Gastroesophageal sphincter (tissue), 4 donors: ENCODE results near the gene CCM2L. TPM values are rescaled to one million over a fixed set of nuclear protein-coding genes. Genes with fewer than 3 reads are reported as not detected.
A peak's percentile ranks its signal among the peaks of the same experiment; 100 is the strongest.

ENCODE experiments used
- ATAC-seq: fragments of 150-250 bp; one replicate; pipeline ENCODE4 v1.9.1; 2016; ENCODE audit warnings: mild to moderate bottlenecking, moderate library complexity
- H3K27ac ChIP-seq, 4 donors: fragments of 200-600 bp; sonication (generic) in 3 of 4; 1 replicate in 3 of 4; 2 replicates in 1 of 4; pipeline ENCODE4 v1.5.1; 2016 to 2019
- H3K27me3 ChIP-seq: fragments of 200-600 bp; sonication (generic); one replicate; pipeline ENCODE4 v1.5.1; 2019
- H3K36me3 ChIP-seq, 2 donors: fragments of 200-600 bp; sonication (generic); one replicate each; pipeline ENCODE4 v1.5.1; 2019; ENCODE audit warnings: control low read depth in 1 of 2
- H3K4me1 ChIP-seq, 3 donors: fragments of 200-600 bp; sonication (generic); 1 replicate in 2 of 3; 2 replicates in 1 of 3; pipeline ENCODE4 v1.5.1; 2016 to 2019; ENCODE audit warnings: control low read depth in 2 of 3
- H3K4me3 ChIP-seq, 2 donors: fragments of 200-600 bp; sonication (generic); one replicate each; pipeline ENCODE4 v1.5.1; 2019; ENCODE audit warnings: mild to moderate bottlenecking in 1 of 2, moderate library complexity in 1 of 2
- H3K9me3 ChIP-seq, 3 donors: fragments of 200-600 bp; sonication (generic); one replicate each; pipeline ENCODE4 v1.5.1; 2017 to 2019; ENCODE audit warnings: control low read depth in 2 of 3
- CTCF ChIP-seq, 4 experiments: fragments of 200-600 bp in 2 of 4; fragments of 450-650 bp in 2 of 4; sonication (generic) in 1 of 4; IDR thresholded peaks; one replicate each; pipeline ENCODE4 v1.5.1; 2017 to 2019; ENCODE audit warnings: antibody characterized with exemption in 4 of 4, mild to moderate bottlenecking in 2 of 4, moderate library complexity in 2 of 4
- EP300 ChIP-seq: sonication (generic); formaldehyde crosslinking; IDR thresholded peaks from one replicate; pipeline ENCODE4 v1.6.1; 2017; ENCODE audit warnings: antibody characterized with exemption, mild to moderate bottlenecking
- POLR2A ChIP-seq, 2 donors: fragments of 450-650 bp; IDR thresholded peaks; one replicate each; pipeline ENCODE4 v1.6.1; 2017; ENCODE audit warnings: antibody characterized with exemption in 2 of 2, mild to moderate bottlenecking in 2 of 2, moderate library complexity in 1 of 2
- POLR2AphosphoS5 ChIP-seq: sonication (generic); formaldehyde crosslinking; IDR thresholded peaks from one replicate; pipeline ENCODE4 v1.6.1; 2017; ENCODE audit warnings: antibody characterized with exemption
- WGBS, 2 donors: methylation state at CpG; one replicate each; pipeline ENCODE4 v1.1.5; 2018; ENCODE audit warnings: low coverage in 1 of 2; 5-methylcytosine and 5-hydroxymethylcytosine counted together
- total RNA-seq, 4 donors: library from RNA; depleted of rRNA; stranded (reverse); fragments of >200 nt; gene quantifications; one replicate each; pipeline ENCODE4 v1.1.0, GENCODE V29; 2016

The CCM2L gene
- total RNA-seq, 4 donors from 2014 or later: 3.0 to 9.3 (median 5.6) TPM

DNA sequence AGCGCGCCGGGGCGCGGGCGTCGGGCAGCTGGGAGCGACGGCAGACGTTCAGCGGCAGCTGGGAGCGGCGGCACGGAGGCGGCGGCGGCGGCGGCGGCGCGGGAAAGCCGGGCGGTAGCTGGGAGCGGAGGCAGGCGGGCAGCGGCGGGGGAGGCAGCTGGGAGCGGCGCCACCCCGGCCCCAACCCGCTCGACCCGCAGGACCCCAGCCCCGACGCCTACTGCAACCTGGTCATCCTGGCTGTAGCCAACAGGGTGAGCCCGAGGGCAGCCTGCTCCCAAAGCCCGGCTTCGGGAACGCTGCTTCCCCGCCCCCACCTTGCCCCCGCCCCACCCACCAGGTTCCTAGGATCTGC is 8.9 kb downstream of the CCM2L start:
- no peak for TF ChIP-seq POLR2A (IDR thresholded peaks at IDR 0.05)
- TF ChIP-seq CTCF (IDR thresholded peaks at IDR 0.05): no peak
- H3K36me3 ChIP-seq: no peaks in the 10 kb centered on the region
- peak overlapping the region in 1 of 2 donors; percentile 50 for H3K4me3 ChIP-seq
- no peak overlapping the region for H3K27ac ChIP-seq
- WGBS, 2 donors: no CpG with 5 or more reads among the region's 42 CpGs
- peaks cover 100% of the 10 kb centered on the region for H3K27me3 ChIP-seq
- ATAC-seq: peak; percentile 11
- H3K4me1 ChIP-seq: peaks cover 0 to 24% (median 8%) of the 10 kb centered on the region in 3 donors
- H3K9me3 ChIP-seq: no peaks in the 10 kb centered on the region

DNA sequence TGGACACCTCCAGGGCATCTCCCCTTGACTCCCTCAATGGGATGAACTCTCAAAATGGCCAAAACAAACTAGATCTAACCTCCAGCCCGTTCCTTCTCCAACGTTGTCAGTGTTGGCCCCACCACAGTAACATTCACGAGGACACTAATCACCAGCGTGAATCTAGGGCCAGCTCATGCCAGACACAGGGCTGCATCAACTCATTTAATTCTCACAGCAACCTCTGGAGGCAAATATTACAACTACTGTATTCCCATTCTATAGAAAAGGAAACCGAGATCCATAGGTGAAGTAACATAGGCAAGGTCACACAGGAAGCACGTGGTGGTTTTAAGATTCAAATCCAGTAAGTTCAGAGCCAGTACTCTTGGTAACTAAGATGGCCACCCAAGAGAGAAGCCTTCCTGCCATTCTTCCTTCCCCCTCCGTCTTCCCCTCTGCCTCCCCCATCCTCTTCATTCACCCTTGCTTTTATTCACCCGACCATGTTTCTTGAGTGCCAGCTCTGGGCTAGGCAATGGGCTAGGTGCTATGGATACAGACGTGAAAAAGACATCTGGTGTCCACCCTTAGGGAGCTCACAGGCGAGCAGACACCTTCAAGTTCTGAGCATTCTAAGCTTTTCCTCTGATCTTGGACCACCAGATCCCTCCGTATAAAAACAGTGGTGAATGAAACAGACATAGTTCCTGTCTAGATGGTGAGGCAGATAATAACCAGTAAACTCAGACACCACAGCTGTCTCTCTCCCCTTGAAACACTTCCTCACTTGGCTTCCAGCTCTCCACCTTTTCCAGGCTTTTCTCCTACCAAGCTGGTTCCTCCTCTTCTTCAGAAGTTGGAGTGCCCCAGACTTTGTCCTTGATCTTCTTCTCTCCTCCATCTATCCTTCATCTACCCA is 9.6 kb downstream of the CCM2L start:
- Histone ChIP-seq H3K27me3 (peaks cover 100% of the 10 kb centered on the region), H3K9me3 (no peaks in the 10 kb centered on the region), H3K4me1 (peaks cover 0 to 24% (median 8%) of the 10 kb centered on the region in 3 donors), H3K36me3 (no peaks in the 10 kb centered on the region), H3K27ac (no peak overlapping the region), H3K4me3 (peak overlapping the region in 1 of 2 donors; percentile 50)
- TF ChIP-seq EP300: no peak
- no peak for TF ChIP-seq POLR2AphosphoS5
- ATAC-seq: no peak
- WGBS, 2 donors: 38 to 55% methylated on average over 5 to 11 of the region's 11 CpGs

DNA sequence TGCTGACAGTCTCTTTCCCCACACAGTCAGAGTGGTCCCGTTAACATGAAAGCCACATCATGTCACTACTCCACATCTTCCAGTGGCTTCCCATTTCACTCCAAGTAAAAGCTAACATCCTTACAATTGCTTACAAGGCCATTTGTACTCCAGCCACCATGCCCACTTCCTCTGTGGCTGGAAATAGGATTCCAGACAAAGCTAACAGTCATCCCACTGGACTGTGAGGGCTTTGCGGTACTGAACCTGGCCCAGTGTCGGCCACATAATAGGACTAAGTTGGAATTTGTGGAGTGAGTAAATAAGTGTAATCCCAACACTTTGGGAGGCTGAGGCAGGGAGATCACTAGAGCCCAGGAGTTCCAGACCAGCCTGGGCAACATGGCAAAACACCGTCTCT is 10.9 kb downstream of the CCM2L start:
- H3K27ac ChIP-seq: no peak overlapping the region
- WGBS, 2 donors: 80% methylated on average over 1 of the region's 4 CpGs; no CpG with 5 or more reads in 1 of the 2 donors
- no peaks in the 10 kb centered on the region for H3K36me3 ChIP-seq
- H3K9me3 ChIP-seq: no peaks in the 10 kb centered on the region
- no peak for ATAC-seq
- TF ChIP-seq POLR2A (IDR thresholded peaks at IDR 0.05) (no peak), EP300 (no peak), CTCF (IDR thresholded peaks at IDR 0.05) (no peak), POLR2AphosphoS5 (no peak)
- H3K4me1 ChIP-seq: peaks cover 0 to 24% (median 8%) of the 10 kb centered on the region in 3 donors
- no peak overlapping the region for H3K4me3 ChIP-seq
- H3K27me3 ChIP-seq: peaks cover 98% of the 10 kb centered on the region

DNA sequence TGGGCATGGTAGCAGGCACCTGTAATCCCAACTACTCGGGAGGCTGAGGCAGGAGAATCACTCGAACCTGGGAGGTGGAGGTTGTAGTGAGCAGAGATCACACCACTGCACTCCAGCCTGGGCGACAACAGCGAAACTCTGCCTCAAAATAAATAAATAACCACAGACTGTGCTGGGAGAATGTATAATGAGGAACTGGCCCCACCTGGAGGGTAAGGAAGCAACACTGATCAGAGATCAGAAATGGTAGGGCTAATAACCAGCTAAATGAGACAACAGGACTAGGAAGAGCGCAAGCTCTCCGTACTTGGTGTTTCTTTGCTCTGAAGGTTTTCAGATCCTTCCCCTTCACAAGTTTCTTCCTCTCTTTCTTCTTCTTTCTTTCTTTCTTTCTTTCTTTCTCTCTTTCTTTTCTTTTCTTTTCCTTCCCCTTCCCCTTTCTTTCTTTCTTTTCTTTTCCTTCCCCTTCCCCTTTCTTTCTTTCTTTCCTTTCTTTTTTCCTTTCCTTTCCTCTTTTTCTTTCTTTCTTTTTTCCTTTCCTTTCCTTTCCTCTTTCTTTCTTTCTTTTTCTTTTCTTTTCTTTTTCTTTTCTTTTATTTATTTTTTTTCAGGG is 14.6 kb downstream of the CCM2L start:
- H3K27me3 ChIP-seq: peaks cover 62% of the 10 kb centered on the region

More for the DNA sequence above, 14.6 kb downstream of the CCM2L start:
- Histone ChIP-seq H3K4me3 (no peak overlapping the region), H3K9me3 (no peaks in the 10 kb centered on the region), H3K27ac (no peak overlapping the region), H3K4me1 (peaks cover 0 to 3% (median 0%) of the 10 kb centered on the region in 3 donors), H3K36me3 (no peaks in the 10 kb centered on the region)
- TF ChIP-seq POLR2A (IDR thresholded peaks at IDR 0.05): no peak
- no peak for TF ChIP-seq POLR2AphosphoS5
- no peak for TF ChIP-seq CTCF (IDR thresholded peaks at IDR 0.05)
- TF ChIP-seq EP300: no peak
- WGBS, 2 donors: 66 to 77% methylated on average over 5 to 6 of the region's 6 CpGs
- ATAC-seq: no peak
